Muscle of back (tissue), 13 donors: ENCODE data around the gene MSI2. TPM values are rescaled to one million over a fixed set of nuclear protein-coding genes. Genes with fewer than 3 reads are reported as not detected.
"Not testable (repeated sequence)": the region's sequence is repeated elsewhere in the genome, so short reads cannot be mapped to it uniquely, and the experiment has no call there.

Source experiments
- DNase-seq, 3 donors: peaks; one replicate each; pipeline versions ENCODE4 v3.0.0 to v3.0.0-alpha.2; 2013
- long read RNA-seq, 9 donors: transcript quantifications; one replicate each; lab custom pipeline, GENCODE V29; 2026
- polyA plus RNA-seq, 10 donors: library from polyadenylated mRNA; unstranded; fragments of 120-200 nt; gene quantifications; one replicate each; pipeline ENCODE4 v1.2.1, GENCODE V29; 2013; ENCODE audit not compliant: insufficient read length in 10 of 10

Gene MSI2
- 10 to 100 TPM; 22.9 to 37.2 (median 27.4) TPM for polyA plus RNA-seq
- long read RNA-seq, donor 1, partial matches to known transcripts = 0 of 1 reads
- long read RNA-seq, donor 1, other reads (novel, unspliced or antisense) = 0 of 1 reads
- long read RNA-seq, donor 2, partial matches to known transcripts = 0 of 1 reads
- long read RNA-seq, donor 2, other reads (novel, unspliced or antisense) = 0 of 1 reads
- long read RNA-seq, donor 3 = 0 reads
- long read RNA-seq, donor 4, partial matches to known transcripts = 0 of 2 reads
- long read RNA-seq, donor 4, other reads (novel, unspliced or antisense) = 0 of 2 reads
- long read RNA-seq, donor 5, partial matches to known transcripts = 0 of 1 reads
- long read RNA-seq, donor 5, other reads (novel, unspliced or antisense) = 0 of 1 reads
- long read RNA-seq, donor 6, full-length matches to known transcripts = 2 of 2 reads
- long read RNA-seq, donor 6, partial matches to known transcripts = 0 of 2 reads
- long read RNA-seq, donor 6, other reads (novel, unspliced or antisense) = 0 of 2 reads
- long read RNA-seq, donor 7, full-length matches to known transcripts = 2 of 2 reads
- long read RNA-seq, donor 7, partial matches to known transcripts = 0 of 2 reads
- long read RNA-seq, donor 7, other reads (novel, unspliced or antisense) = 0 of 2 reads
- long read RNA-seq, donor 8, full-length matches to known transcripts = 3 of 3 reads
- long read RNA-seq, donor 8, partial matches to known transcripts = 0 of 3 reads
- long read RNA-seq, donor 8, other reads (novel, unspliced or antisense) = 0 of 3 reads
- long read RNA-seq, donor 9, partial matches to known transcripts = 0 of 1 reads
- long read RNA-seq, donor 9, other reads (novel, unspliced or antisense) = 0 of 1 reads

DNA sequence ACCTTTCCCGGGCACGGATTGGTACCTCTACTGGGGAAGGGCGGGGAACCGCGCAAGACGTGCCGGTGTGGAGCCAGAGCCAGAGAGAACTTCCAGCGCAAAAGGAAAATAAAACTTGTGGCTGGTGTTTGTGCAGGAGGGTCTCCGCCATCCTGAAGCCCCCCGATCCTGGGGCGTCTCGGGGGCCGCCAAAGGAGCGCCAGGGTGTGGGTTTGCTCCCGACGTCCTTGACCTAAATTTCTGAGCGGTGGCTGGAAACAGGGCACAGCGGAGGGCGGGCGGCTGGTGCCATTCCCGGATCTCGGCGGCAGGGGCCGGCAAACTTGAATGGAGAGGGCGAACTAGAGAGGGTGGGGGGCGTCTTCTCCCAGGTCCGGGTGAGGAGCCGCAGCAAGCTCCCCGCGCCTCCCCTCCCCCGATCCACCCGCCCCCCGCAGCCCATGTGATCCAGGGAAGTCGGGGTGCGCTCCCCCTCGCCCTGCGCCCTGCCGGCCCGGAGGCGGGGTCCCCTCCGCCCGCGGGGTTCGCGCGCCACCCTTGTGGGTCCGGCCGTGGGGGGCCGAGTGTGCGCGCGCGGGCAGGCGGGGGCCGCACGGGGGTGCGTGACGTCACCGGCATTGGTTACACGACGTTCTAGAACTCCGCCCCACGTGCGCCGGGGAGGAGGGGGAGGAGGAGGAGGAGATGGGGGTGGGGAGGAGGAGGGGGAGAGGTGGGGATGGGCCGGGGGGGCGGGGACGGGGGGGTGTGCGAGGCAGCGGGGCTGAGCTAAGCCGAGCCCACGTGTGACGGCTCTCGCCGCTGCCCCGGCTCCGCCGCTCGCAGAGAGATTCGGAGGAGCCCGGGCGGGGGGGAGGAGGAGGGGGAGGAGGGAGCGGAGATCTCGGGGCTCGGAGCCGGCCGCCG, at the start of gene MSI2:
MSI2 (plus strand) TSS at position 748 of the 906 bp plus-strand sequence. CDS start 220 bp downstream, outside the sequence.
- DNase-seq = peak; percentile 80 to 87 (median 87)

DNA sequence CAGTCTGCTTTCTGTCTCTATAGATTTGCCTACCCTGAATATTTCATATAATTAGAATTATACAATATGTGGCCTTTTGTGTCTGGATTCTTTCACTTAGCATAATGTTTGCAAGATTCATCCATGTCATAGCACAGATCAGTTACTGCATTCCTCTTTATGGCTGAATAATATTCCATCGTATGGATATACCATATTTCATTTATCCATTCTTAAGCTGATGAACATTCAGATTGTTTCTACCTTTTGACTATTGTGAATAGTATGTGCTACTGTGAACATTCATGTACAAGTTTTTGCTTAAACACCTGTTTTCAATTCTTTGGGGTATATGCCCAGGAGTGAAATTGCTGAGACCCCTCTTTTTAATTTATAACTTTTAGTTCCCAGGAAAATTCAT, 49.4 kb upstream of the MSI2 start:
- no peak for DNase-seq

DNA sequence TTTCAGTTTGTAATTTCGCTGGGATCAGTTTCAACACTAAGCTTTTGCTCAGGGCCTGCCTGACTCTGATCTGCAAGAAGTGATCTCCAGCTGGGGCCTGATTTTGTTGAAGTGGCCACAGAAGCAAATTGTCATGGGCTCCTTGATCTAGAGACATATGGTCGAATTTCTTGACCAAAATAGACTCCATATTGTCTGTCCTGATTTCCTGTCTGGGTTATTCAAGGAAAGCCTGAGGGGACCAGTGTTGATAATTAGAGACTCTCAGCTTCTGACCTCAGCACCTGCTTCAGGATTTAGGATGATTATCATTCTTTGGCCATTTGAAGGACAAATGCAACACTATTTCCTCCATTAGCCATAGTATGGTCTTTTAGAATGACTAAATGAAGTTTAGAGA, 48.9 kb upstream of the MSI2 start:
- DNase-seq = no peak

DNA sequence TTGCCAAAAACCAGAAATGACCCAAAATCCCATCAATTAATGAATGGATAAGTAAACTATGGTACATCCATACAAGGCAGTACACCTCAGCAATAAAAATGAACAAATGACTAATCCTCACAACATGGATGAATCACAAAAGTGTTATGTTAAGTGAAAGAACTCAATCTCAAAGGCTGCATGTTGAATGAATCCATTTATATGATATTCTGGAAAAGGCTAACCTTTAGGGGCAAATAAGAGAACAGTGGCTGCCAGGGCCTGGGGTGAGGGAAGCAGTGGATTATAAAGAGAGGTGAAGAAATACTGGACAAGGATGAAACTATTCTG, 46.1 kb upstream of the MSI2 start:
- no peak for DNase-seq

DNA sequence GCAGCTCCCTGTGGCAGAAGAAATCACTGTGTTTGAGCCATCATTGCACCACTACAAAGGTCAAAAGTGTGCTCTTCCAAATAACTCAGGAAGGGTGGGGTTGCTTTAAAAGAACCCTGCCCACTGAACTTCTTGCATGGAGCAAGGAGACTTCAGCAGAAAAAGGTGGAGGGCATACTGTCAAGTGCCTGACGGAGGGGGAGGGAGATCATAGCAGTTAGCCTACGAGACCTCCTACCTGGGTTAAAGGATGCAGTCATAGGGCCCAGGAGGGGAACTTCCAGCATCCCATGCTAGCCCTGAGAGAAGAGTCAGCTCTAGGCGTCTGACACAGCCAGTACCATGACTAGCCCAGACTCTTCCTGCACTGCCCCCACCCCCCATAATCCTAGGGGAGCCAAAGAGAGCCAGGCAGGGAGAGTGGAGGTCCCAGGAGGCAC, 45.3 kb upstream of the MSI2 start:
- no peak for DNase-seq

DNA sequence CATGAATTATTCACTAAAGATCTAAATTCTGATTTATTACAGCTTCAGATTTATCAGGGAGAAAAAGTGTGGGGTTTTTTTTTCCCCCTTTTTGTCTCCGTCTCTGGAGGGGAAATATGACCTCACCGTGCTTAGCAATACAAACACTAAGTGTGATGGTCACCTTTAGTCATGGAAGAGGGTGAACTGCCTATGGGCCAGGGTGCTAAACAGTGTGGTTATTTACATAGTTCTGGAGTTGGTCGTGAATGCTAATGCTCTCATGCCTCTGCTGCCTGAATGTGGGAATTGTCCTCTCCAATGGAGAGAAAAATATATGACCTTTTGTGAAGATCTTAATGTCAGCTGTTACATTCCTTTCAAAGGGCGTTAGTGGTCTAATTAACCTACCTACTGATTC, 44.8 kb upstream of the MSI2 start:
- DNase-seq = no peak

DNA sequence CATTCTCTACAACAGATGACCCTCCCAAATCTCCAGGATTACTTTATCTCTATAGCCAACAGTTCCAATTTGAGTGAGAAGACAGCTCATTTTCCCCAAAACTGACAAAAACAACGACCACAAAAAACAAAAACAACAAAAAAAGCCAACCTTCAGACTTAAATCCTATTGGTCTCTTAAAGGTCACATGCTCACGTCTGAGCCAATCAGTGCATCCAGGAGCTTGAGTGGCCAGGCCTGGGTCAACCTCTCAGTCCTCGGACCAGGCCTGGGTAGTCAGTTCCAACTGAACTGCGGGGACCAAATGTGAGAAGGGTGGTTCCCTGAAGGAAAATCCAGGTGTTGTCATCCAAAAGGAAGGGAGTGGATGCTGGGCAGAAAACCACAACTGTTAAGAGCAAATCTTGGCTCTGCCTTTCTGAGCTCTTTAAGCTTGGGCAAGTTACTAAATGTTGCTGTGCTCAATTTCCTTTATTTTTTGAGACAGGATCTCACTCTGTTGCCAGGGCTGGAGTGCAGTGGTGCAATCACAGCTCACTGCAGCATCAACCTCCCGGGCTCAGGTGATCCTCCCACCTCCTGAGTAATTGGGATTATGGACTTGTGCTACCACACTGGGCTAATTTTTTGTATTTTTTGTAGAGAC, 43.0 kb upstream of the MSI2 start:
- DNase-seq = no peak

DNA sequence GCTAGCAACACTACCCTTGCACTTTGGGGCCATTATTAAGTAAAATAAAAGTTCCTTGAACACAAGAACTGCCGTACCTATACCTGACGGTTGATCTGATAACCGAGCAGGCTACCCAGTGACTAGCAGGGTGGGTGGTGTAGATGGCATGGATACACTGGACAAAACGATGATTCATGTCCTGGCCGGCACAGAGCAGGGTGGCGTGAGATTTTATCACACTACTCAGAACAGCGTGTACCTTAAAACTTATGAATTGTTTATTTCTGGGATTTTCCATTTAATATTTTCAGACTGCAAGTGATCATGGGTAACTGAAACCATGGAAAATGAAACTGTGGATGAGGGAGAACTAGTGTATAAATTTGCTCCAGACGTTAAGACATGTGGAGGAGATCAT, 41.0 kb upstream of the MSI2 start:
- DNase-seq = no peak

DNA sequence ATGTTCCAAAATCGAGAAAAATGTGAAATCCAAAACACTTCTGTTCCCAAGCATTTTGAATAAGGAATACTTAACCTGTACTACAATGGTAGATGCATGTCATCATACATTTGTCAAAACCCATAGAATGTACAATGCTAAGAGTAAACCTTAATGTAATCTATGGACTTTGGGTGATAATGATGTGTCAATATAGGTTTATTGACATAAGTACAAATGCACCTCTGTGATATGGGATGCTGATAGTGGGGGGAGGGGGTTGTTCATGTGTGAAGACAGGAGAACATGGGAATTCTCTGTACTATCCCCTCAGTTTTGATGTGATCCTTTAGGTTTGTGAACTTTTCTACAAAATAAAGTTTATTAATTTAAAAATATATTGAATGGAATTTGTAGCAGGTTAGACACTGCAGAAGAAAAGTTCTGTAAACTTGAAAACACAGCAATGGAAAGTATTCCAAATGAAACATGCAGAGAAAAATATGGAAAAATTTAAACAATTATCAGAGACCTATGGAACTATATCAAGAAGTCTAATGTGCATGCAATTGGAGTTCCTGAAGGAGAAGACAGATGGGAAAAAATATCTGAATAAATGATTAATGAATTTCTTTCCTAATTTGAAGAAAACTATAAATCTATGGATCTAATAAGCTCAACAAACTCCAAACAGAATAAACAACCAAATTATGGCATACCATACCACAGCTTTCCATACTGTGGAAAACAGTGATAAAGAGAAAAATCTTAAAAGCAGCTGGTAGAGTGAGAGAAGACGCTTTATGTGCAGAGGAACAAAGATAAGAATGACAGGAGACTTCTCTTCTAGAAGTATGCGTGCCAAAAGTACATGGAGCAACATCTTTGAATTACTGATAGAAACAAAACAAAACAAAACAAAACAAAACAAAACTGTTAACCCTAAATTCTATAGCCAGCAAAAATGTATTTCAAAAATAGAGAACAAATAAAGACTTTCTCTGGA, 34.7 kb upstream of the MSI2 start:
- no peak for DNase-seq

DNA sequence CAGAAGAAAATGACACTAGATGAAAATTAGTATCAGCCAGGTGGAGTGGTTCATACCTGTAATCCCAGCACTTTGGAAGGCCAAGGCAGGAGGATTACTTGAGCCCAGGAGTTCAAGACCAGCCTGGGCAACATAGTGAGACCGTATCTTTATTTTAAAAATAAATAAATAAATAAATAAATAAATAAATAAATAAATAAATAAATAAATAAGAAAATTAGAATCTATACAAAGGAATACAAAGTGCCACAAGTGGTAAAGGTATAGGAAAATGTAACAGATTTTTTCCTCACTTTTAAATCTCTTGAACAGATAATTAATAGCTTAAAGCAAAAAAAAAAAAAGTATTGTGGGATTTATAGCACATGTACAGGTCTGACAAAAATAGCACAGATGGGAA, 33.9 kb upstream of the MSI2 start:
- not testable (repeated sequence) for DNase-seq

DNA sequence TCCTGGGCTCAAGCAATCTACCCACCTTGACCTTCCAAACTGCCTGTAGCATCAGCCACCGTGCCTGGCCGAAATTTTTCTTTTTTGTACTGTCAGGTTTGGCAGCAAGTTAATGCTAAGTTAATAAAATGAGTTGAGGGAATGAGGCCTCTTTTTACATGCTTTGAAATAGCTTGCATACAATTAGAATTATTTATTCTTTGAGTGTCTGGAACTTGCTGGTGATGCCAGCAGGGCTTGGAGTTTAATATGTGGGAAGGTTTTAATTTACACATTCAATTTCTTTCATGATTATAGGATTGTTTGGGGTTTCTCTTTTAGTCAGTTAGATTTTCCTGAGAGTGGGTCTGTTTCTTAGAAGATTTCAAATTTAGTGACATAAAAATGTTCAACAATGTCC, 31.2 kb upstream of the MSI2 start:
- DNase-seq = no peak

DNA sequence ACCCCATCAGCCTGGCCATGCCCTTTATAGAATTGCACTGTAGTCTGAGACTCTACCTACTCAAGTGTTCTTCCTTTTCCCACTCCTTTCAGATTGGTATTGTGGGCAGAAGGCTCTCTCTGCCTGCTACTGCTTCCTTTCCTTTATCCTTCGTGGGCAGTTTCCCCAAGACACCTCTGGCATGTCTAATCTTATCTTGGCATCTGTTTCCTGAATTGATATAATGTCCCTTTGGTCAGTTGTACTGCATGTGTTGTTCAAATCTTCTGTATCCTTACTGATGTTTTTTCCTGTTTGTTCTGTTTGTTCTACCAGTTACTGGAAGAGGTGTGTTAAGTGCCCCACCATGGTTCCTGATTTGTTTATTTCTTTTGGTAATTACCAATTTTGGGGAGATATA, 29.5 kb upstream of the MSI2 start:
- no peak for DNase-seq

DNA sequence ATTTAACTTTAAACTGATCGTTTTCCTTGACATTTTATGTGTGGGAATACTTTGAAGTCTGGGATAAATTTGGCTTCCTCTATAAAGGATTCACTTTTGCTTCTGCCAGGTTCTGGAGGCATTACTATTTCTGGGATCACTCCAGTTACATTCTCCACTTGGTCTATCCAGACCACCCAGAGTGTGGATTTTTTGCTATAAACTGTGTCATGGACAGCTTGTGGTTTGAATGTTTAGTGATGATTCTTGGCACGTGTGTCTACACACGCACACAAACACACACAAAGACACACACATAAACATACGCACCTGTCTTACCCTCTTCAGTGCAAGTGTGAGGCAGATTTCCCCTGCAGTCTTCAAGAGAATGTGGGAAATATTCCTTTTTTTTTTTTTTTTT, 27.4 kb upstream of the MSI2 start:
- no peak for DNase-seq

DNA sequence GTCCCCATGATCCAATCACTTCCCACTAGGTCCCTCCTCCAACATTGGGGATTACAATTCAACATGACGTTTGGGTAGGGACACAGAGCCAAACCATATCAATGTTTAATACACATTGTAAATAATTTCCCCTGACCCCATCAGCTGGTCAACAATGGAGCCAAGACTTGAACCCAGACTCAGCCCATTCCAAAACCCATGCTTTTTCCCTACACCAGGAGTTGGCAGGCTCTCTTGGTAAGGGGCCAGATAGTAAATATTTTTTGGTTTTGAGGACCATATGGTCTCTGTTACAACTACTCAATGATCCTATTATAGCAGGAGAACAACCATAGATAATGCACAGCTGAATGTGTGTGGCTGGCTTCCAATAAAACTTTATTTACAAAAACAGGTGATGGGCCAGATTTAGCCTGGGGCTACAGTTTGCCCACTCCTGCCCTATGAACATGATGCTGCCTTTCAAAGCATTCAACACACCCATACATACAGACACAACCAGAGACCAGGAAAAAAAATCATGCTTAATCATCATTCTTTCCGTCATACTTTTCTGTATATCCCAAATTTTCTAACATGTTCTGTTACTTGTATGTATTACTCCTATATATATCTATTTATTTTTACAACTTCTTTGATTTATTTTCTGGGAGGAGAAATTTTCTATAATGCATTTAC, 22.1 kb upstream of the MSI2 start:
- no peak for DNase-seq

DNA sequence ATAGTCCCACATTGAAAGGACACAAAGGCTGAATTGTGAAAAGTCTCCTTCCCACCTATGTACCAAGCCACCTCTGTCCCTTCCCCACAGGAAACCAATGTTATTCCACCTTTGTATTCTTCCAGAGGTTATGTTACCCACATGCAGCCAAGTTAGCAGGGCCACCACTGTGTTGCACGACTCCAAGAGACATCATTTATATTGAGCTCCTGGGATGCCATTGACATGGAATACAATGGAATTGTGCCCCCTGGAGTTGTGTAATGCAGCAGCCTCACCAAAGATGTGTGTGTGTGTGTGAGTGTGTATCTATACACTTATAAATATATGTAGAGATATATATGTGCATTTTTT, 21.6 kb upstream of the MSI2 start:
- no peak for DNase-seq

DNA sequence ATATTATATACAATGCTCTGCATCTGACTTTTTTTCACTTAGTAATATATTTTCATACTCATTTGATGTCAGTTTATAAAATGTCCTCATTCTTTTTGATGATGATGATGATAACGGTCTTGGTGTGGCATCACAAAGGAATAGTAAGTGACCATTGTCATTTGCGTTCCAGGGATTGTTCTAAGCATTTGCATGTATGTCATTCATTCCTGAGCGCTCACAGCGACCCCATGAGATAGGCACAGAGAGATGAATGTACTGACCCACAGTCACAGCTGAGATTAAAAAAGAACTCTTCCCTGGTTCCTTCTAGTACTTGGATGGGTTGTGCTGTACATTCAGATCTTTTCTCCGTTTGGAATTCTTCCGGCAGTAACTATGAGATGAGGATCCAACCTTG, 21.2 kb upstream of the MSI2 start:
- DNase-seq = no peak

DNA sequence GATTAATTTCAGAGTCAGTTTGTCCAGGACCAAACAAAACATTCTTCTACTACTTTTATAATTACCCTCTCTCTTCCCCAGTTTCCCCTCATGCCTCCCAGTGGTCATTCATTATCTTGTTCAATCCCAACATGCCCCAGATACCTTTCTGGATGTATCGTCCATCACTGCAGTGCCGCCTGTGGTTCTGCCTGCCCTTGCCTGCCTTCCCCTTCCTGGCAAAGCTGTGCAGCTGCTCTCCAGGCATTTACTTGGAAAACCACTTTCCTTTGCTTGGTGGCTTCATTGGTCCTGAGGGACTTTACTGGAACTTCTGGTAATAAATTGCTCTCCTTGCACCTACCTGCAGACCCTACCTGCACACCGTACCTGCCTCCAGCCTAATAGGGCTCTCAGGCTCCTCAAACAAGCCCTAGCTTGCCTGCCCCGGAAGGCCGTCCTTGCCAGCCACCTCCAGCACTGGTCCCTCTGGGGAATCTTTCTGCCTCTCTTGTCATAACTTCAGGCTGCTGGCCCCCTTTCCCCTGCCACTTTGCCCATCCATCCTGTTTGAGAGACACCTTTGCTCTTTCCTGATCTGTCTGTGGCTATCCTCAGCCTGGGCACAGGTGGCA, 19.5 kb upstream of the MSI2 start:
- no peak for DNase-seq

DNA sequence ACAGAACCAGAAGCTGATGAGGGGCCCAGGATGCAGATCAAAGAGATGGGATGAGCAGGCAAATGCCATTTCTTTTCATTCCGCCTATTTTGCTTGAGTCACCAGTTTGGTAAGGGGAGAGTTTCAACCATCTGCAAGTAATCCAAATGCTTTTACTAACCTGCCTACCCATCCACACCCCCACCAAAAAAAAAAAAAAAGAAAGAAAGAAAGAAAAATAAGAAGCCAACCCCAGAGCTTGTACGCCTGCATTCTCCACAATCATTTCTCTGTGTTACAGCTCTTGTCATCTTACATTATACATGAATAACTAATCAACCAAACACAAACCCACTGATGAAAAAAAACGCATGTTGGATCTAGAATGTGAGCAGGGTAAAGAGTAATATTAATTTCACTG, 15.7 kb upstream of the MSI2 start:
- no peak for DNase-seq

DNA sequence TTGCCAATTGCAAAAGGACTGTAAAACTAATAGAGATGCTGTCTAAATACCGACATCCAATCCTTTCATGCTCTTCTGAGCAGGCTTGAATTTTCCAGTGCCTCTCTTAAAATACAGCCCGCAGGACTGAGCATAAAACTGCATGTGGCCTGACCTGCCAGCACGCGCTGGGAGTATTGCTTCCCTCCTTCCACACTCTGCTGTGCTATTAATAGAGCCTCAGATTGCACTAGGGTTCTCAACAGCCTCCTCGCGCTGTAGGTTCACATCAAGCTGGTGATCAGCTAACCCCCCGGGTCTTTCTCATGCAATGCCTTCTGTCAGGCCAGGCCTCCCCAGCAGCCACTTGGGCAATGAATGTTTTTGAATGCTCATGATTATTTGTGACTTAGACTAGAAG, 14.2 kb upstream of the MSI2 start:
- no peak for DNase-seq
